SK-N-SH (cell line): Measurements from ENCODE around the gene ARHGAP10. TPM values are rescaled to one million over a fixed set of nuclear protein-coding genes. Genes with fewer than 3 reads are reported as not detected.

Experiments used
- CTCF ChIA-PET: fragments of 300-600, 350-600 bp; formaldehyde crosslinking; extraction: SDS; loops from one replicate; lab custom pipeline; 2021; lab: Yijun Ruan, JAX
- POLR2A ChIA-PET: fragments of 350-600 bp; sonication (Branson Sonifier 250); formaldehyde crosslinking; extraction: SDS; loops from one replicate; lab custom pipeline; 2020; ENCODE audit warnings: antibody characterized with exemption, inconsistent platforms; lab: Yijun Ruan, JAX
- DNase-seq: peaks from one replicate; pipeline ENCODE4 v3.0.0; 2012
- H2AFZ ChIP-seq: fragments of 200-600 bp; sonication (generic); 2 replicates; pipeline ENCODE4 v1.8.1; 2016; ENCODE audit warnings: antibody characterized with exemption, mild to moderate bottlenecking, low read depth
- H3F3A ChIP-seq: fragments of 200-600 bp; sonication (generic); replicated peaks from 2 replicates; pipeline ENCODE3; 2016; ENCODE audit warnings: antibody characterized with exemption, mild to moderate bottlenecking; ENCODE audit not compliant: insufficient read depth
- H3K27ac ChIP-seq, 2 experiments: fragments of 200-500 bp in 1 of 2; fragments of 200-600 bp in 1 of 2; sonication (Bioruptor generic) in 1 of 2; sonication (generic), shearing (Covaris generic) in 1 of 2; 2 replicates each; pipeline versions ENCODE4 v1.5.1 to v1.6.1; 2014 to 2016; ENCODE audit warnings: low read depth in 2 of 2, inconsistent platforms in 1 of 2, low read length in 1 of 2, mild to moderate bottlenecking in 1 of 2, mixed read lengths in 1 of 2
- H3K27me3 ChIP-seq: fragments of 200-600 bp; sonication (generic), shearing (Covaris generic); 2 replicates; pipeline ENCODE4 v1.6.1; 2016; ENCODE audit warnings: mixed run types; ENCODE audit not compliant: insufficient read depth
- H3K36me3 ChIP-seq, 2 experiments: fragments of 200-500 bp in 1 of 2; fragments of 200-600 bp in 1 of 2; sonication (Bioruptor generic) in 1 of 2; sonication (generic) in 1 of 2; replicated peaks in 1 of 2; 2 replicates each; pipeline versions ENCODE3 to v1.5.1; 2014 to 2016; ENCODE audit warnings: low read length in 1 of 2, mild to moderate bottlenecking in 1 of 2; ENCODE audit not compliant: insufficient read depth in 2 of 2, control insufficient read depth in 1 of 2
- H3K4me1 ChIP-seq, 2 experiments: fragments of 200-500 bp in 1 of 2; fragments of 200-600 bp in 1 of 2; sonication (Bioruptor generic) in 1 of 2; sonication (generic), shearing (Covaris generic) in 1 of 2; 2 replicates each; pipeline versions ENCODE4 v1.5.1 to v1.6.1; 2014 to 2016; ENCODE audit warnings: low read depth in 1 of 2, low read length in 1 of 2, mixed run types in 1 of 2; ENCODE audit not compliant: insufficient read depth in 2 of 2, control insufficient read depth in 1 of 2
- H3K4me2 ChIP-seq: fragments of 200-600 bp; sonication (generic), shearing (Covaris generic); 2 replicates; pipeline ENCODE4 v1.6.1; 2017; ENCODE audit warnings: mixed run types
- H3K4me3 ChIP-seq, 2 experiments: fragments of 200-500 bp in 1 of 2; fragments of 200-600 bp in 1 of 2; sonication (Bioruptor generic) in 1 of 2; sonication (generic), shearing (Covaris generic) in 1 of 2; 2 replicates each; pipeline versions ENCODE4 v1.5.1 to v1.8.1; 2014 to 2016; ENCODE audit warnings: low read depth in 2 of 2, inconsistent platforms in 1 of 2, low read length in 1 of 2, mild to moderate bottlenecking in 1 of 2, mixed read lengths in 1 of 2, moderate library complexity in 1 of 2
- H3K79me2 ChIP-seq: fragments of 200-600 bp; sonication (generic); 2 replicates; pipeline ENCODE4 v1.8.1; 2017; ENCODE audit warnings: mild to moderate bottlenecking; ENCODE audit not compliant: insufficient read depth
- H3K9ac ChIP-seq: fragments of 200-600 bp; sonication (generic); 2 replicates; pipeline ENCODE4 v1.6.1; 2017; ENCODE audit warnings: mixed run types
- H3K9me2 ChIP-seq: fragments of 200-600 bp; sonication (generic); 2 replicates; pipeline ENCODE4 v1.6.1; 2017; ENCODE audit warnings: mixed run types
- H3K9me3 ChIP-seq: fragments of 200-600 bp; sonication (generic); 2 replicates; pipeline ENCODE4 v1.6.1; 2017; ENCODE audit warnings: mixed run types, mild to moderate bottlenecking, moderate library complexity
- H4K20me1 ChIP-seq: fragments of 200-600 bp; sonication (generic); 2 replicates; pipeline ENCODE4 v1.6.1; 2017; ENCODE audit warnings: mild to moderate bottlenecking, mixed run types; ENCODE audit not compliant: insufficient read depth
- FOXJ3 ChIP-seq: sonication (generic); formaldehyde crosslinking; IDR thresholded peaks from 2 replicates; pipeline ENCODE4 v1.5.1; 2020; ENCODE audit warnings: mild to moderate bottlenecking, missing genetic modification reagents
- GABPA ChIP-seq: IDR thresholded peaks from 2 replicates; pipeline ENCODE4 v1.4.0; 2012; ENCODE audit warnings: low read depth, mild to moderate bottlenecking
- JUND ChIP-seq: IDR thresholded peaks from 2 replicates; pipeline ENCODE4 v1.4.0; 2012
- SIN3A ChIP-seq: IDR thresholded peaks from 2 replicates; pipeline ENCODE4 v1.6.1; 2012; ENCODE audit warnings: low read depth, mild to moderate bottlenecking, low read length, moderate library complexity, borderline replicate concordance
- SMC3 ChIP-seq: IDR thresholded peaks from 2 replicates; pipeline ENCODE4 v1.6.1; 2012; ENCODE audit warnings: low read depth, low read length, improper control_type of control experiment
- WGBS: methylation state at CpG from one replicate; pipeline ENCODE4 v1.1.6; 2017; ENCODE audit warnings: low lambda C conversion rate; 5-methylcytosine and 5-hydroxymethylcytosine counted together
- polyA plus RNA-seq, 3 experiments: library from polyadenylated mRNA; depleted of rRNA; stranded (reverse); fragments of >200 nt; gene quantifications; 2 replicates each; pipeline ENCODE4 v1.2.3, GENCODE V29; 2012
- small RNA-seq, 7 experiments: library from RNA; depleted of rRNA; stranded (forward); fragments of <200 nt; gene quantifications; one replicate each; pipeline ENCODE3, GENCODE V24; 2012
- TF ChIP-seq, protein P1 (sequence below): IDR thresholded peaks from 2 replicates; pipeline ENCODE4 v1.4.0; 2012; ENCODE audit warnings: low read depth
- TF ChIP-seq, protein P2 (sequence below): fragments of 150-350 bp; IDR thresholded peaks from 2 replicates; pipeline ENCODE4 v1.6.1; 2017; ENCODE audit warnings: antibody characterized with exemption, low read length, low read depth, borderline replicate concordance

ARHGAP10 gene
- polyA plus RNA-seq, 1 of the 3 experiments (the other 2 are of a cell fraction): 15.1 TPM

DNA sequence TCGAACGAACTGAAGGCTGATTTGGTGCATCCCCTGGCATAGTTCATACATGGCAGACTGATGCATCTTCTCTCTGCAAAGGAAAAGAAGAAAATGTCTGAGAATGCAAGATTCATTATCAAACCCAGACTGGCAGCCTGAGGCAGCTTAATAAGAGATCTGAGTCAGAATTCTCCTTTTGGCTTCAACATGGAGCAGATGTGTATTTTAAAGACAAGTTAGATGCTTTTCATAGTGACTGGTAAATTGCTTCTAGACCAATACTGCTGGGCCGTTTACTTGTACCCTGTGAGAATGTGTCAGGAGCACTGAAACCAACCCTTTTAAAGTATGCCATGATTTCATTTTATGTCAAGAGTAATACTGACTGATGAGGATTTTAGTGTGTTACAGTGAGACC lies 388.3 kb downstream of the ARHGAP10 start:
- 0 out of 2 replicates have a peak, but pooled peaks cover 6% of the 10 kb centered on the region for H3K9me3 ChIP-seq
- WGBS: 44% methylated on average over 3 of the region's 3 CpGs
- no peak overlapping the region for H3K4me2 ChIP-seq
- ChIA-PET CTCF (no interaction called here), POLR2A (no interaction called here)
- H2AFZ ChIP-seq: no peak overlapping the region
- H3K9me2 ChIP-seq: no peaks in the 10 kb centered on the region
- H3K4me3 ChIP-seq: no peak overlapping the region
- H3K9ac ChIP-seq: no peak overlapping the region
- no peaks in the 10 kb centered on the region for H4K20me1 ChIP-seq
- peaks cover 11% of the 10 kb centered on the region for H3F3A ChIP-seq
- no peak overlapping the region for H3K27ac ChIP-seq
- no peaks in the 10 kb centered on the region for H3K79me2 ChIP-seq
- no peaks in the 10 kb centered on the region for H3K27me3 ChIP-seq
- TF ChIP-seq GABPA (no peak), SIN3A (no peak), FOXJ3 (CRISPR knock-in tag) (no peak), JUND (no peak), SMC3 (no peak)
- TF ChIP-seq, protein P1, sequence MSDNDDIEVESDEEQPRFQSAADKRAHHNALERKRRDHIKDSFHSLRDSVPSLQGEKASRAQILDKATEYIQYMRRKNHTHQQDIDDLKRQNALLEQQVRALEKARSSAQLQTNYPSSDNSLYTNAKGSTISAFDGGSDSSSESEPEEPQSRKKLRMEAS: no peak
- TF ChIP-seq, protein P2, sequence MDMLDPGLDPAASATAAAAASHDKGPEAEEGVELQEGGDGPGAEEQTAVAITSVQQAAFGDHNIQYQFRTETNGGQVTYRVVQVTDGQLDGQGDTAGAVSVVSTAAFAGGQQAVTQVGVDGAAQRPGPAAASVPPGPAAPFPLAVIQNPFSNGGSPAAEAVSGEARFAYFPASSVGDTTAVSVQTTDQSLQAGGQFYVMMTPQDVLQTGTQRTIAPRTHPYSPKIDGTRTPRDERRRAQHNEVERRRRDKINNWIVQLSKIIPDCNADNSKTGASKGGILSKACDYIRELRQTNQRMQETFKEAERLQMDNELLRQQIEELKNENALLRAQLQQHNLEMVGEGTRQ: no peak
- TF ChIP-seq, all 33 proteins: peak for 0
- Histone ChIP-seq H3K36me3 (no peaks in the 10 kb centered on the region), H3K4me1 (peaks cover 10% of the 10 kb centered on the region in 2 experiments; a peak in 3 of 4 replicates)
- no peak for DNase-seq

Small RNA genes within 50 kb of the gene (small RNA-seq; reads per million reads assigned to genes)
- gene MIR4799 (0 to 2.8 (median 0) reads per million in 7 experiments), gene RN7SL254P (0 to 0.53 (median 0) reads per million in 7 experiments), gene RNA5SP165 (0 reads per million in 7 experiments)

Other genes with a start within 250 kb of the ARHGAP10 start
- 17.5 and 22.8 TPM in 2 replicates for gene TMEM184C, start 114.7 kb upstream of the ARHGAP10 start, polyA plus RNA-seq (2012; rRNA removed)
- gene PRMT9, start 47.9 kb upstream of the ARHGAP10 start, polyA plus RNA-seq (2012; rRNA removed): 3.9 and 5.1 TPM in 2 replicates